Dermis microvascular lymphatic vessel endothelial cell (primary cell): ENCODE measurements around the gene PIAS2. TPM values are rescaled to one million over a fixed set of nuclear protein-coding genes. Genes with fewer than 3 reads are reported as not detected.
"Not testable (repeated sequence)": the region's sequence is repeated elsewhere in the genome, so short reads cannot be mapped to it uniquely, and the experiment has no call there.

Experiments used
- DNase-seq, 2 donors: peaks; one replicate each; pipeline versions ENCODE4 v3.0.0 to v3.0.0-alpha.2; 2010; ENCODE audit warnings: low read depth in 2 of 2
- total RNA-seq: library from RNA; depleted of rRNA; stranded (reverse); fragments of >200 nt; gene quantifications from 2 replicates; pipeline ENCODE4 v1.2.1, GENCODE V29; 2014

PIAS2 gene
- total RNA-seq, 1 donor from 2014 or later: 8.6 TPM

GRCh38 chr18:46832849-46833248 lies 84.5 kb downstream of the PIAS2 start:
- DNase-seq: no peak

GRCh38 chr18:46832422-46832821 lies 84.9 kb downstream of the PIAS2 start:
- DNase-seq: not testable (repeated sequence)

GRCh38 chr18:46831434-46831833 lies 85.9 kb downstream of the PIAS2 start:
- no peak for DNase-seq

DNA sequence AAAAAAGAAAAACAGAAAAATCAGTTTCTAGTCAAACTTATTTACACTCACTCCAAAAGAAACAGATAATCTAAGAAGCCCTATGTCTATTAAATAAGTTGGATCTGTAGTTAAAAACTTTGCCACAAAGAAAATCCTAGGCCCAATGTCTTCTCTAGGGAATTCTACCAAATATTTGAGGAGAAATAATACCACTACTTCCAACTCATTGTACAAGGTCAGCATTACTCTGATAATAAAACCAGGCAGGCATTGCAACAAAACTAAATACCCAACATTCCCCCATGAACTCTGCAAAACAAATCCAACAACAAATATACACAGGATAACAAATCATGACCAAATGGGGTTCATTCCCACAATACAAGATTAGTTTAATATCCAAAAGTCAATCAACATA lies 86.7 kb downstream of the PIAS2 start:
- DNase-seq: no peak

GRCh38 chr18:46829947-46830346 lies 87.4 kb downstream of the PIAS2 start:
- DNase-seq: no peak

GRCh38 chr18:46829531-46829930 lies 87.8 kb downstream of the PIAS2 start:
- no peak for DNase-seq

- DNase-seq: no peak
Measured at GRCh38 chr18:46821856-46822711, 95.2 kb downstream of the PIAS2 start.

- DNase-seq: no peak
Measured at GRCh38 chr18:46820863-46821262, 96.4 kb downstream of the PIAS2 start.

- no peak for DNase-seq
Measured at GRCh38 chr18:46815661-46816060, 101.6 kb downstream of the PIAS2 start.

GRCh38 chr18:46814399-46814798 lies 102.9 kb downstream of the PIAS2 start:
- DNase-seq: no peak

DNA sequence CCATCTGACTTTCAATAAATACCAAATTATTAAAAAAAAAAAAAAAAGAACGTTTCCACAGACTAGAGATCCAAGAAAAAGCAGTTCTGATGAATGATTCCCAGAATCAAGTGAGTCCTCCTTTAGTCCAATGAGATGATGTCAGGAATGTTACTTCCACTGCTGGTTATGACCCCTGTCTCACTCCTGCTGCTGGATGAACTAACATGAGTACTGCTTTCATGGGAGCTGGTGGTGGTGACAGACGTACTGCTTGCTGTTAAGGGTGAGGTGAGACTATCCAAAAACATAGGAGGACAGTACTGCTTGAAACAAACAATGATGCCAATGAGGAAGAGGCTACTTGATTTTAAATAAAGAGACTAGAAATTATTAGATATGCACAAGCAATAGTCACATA lies 105.0 kb downstream of the PIAS2 start:
- DNase-seq: no peak

GRCh38 chr18:46810481-46811000 lies 106.8 kb downstream of the PIAS2 start:
- DNase-seq: no peak

DNA sequence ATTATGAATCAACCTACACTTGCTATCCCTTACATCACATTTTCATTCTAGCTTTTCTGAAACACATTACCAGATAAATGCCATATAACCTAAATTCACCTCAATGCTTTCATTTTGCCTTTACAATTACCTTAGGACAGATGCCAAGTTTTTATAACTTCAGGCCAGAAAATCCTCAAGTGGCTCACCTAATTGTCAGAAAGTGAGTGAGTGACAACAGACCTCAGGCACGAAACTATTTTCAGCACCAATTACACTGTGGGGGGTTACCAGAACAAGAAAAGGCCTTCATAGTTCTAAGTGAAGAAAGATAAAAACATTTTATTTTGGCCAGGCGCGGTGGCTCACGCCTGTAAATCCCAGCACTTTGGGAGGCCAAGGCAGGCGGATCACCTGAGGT lies 108.2 kb downstream of the PIAS2 start:
- DNase-seq: no peak

DNA sequence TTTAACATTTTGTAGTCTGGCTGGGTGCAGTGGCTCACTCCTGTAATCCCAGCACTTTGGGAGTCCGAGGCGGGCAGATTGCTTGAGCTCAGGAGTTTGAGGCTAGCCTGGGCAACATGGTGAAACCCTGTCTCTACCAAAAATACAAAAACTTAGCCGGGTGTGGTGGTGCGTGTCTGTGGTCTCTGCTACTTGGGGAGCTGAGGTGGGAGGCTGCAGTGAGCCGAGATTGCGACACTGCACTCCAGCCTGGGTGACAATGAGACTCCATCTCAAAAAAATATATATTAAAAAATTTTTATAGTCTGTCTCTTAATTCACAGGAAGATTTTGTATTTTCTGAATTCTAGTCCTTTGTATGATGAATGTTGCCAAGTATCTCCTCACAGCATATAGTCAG lies 121.4 kb downstream of the PIAS2 start:
- not testable (repeated sequence) for DNase-seq

- no peak for DNase-seq
Measured at GRCh38 chr18:46794607-46795006, 122.7 kb downstream of the PIAS2 start.

DNA sequence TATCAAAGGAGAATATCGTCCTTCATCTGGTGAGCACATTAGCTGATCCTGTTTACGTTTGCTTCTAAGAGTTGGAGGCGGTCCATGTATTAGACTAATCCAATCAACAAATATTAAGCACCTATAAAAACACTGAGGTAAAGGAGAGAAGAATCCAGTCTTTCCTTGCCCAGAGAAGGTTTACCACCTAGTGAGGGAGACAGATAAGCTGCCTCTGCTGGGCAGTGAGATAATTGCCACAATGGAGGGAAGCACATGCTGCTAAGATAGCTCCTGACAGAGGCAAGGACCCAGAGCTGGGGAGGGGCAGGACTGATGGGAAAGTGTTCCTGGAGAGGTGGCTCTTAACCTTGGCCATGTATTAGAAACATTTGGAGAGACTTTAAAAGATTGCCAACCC lies 123.7 kb downstream of the PIAS2 start:
- DNase-seq: no peak

DNA sequence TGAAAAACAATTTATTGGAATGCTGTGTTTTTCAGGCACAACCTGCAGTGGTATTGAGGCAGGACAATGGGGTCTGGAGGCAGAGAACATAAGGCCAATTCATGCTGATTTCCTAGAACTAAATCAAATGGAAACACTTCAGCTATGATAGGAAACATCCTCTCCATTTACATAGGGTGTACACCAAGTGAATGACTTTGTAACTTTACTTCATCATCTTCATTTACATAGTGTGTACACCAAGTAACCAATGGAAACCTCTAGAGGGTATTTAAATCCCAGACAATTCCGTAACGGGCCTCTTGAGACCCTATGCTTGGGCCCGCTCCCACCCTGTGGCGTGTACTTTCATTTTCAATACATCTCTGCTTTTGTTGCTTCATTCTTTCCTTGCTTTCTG lies 128.2 kb downstream of the PIAS2 start:
- no peak for DNase-seq

DNA sequence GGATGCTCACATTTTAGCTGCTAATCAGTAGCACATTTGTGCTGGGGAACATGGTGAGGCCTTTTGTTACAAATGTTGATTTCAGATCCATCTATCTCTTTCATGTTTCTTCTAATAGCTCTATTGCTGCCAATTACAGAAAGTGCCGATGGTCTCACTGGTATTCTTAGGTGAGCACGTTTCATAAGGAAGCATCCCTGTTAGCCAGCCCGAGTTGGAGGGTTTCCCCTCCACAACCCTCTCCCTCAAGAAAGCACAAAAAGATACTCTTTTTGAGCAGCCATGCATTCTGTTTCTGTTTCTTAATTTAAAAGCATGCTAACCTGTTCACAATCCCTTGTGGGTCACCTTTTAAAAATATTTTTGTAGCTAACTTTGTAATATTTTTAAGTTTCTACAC lies 129.6 kb downstream of the PIAS2 start:
- no peak for DNase-seq

- no peak for DNase-seq
Measured at GRCh38 chr18:46772357-46772756, 144.9 kb downstream of the PIAS2 start.

DNA sequence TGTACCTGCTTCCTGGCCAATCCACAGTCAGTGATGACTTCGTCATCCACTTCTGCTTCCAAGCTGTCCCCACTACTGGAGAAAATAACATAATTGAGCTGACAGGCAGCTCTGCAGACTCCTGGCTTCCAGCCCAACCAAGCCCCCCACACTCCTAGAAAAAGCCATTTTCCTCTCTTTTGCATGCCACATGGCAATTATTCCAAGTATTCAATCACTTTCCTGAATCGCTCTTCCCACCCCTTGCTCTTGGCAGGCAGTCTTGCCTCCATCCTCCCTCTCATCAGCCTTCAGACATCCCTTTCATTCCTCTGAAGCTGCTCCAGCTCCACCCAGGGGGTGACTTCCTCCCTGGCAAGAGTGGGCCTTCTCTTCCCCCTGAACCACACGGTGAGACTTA lies 146.2 kb downstream of the PIAS2 start:
- DNase-seq: no peak

DNA sequence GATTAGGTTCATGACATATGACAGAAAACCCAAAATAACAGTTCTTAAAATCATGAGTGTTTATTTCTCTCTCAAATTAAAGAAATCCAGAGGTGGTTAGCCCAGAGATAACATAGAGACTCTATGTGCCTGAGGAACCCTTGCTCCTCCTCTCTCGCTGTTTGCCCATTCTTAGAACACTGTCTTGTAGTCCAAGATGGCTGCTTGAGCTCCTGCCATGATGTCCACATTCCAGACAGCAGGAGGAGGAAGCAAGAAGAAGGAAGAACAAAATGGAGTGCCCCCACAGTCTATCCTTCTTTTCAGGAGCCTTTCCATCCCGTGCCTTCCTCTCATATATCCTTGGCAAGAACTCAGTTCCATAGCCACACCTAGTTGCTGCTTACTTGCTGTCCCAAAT lies 146.6 kb downstream of the PIAS2 start:
- DNase-seq: no peak

DNA sequence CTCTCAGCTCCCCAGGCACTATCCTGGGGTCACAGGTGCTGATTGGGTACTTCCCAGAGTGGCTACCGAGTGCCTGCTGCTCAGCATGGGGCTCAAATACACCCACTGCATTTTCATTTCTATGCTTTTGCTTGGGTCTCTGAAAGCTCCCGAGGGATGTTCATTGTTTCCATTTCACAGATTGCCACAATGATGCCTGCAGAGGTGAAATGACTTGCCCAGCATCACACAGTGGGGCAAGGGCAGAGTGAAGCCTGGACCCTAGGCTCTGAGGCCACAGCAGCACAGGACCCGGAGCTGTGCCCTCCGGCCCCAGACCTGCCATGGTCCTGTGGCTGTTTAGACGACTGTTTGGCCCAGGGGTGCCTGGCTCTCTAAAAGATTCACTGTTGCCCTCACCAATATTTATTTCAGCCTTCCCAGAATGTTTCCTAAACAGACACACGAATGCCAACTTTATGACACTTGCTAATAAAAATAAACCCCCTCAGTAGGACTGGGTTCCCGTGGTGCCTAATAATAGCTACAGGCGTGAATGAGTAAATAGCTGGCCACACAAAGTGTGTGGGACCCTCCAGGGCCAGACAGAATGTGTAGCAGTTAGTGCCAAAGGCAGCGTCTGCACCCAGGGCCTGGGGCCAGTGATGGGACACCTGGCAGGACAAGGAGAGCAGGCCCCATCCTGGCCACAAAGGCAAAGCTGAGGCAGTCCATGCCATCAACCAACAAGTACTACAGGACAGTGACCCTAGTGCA lies 149.0 kb downstream of the PIAS2 start:
- no peak for DNase-seq

GRCh38 chr18:46767217-46767616 lies 150.1 kb downstream of the PIAS2 start:
- DNase-seq: no peak
